ENCODE results near the gene FBXO11. TPM values are rescaled to one million over a fixed set of nuclear protein-coding genes. Genes with fewer than 3 reads are reported as not detected.

FBXO11 gene
- total RNA-seq, 1 donor from 2014 or later, result 71.3 TPM

- Histone ChIP-seq H3K79me2 (ENCODE audit: low read depth) (peaks cover 60% of the 10 kb centered on the region), H4K20me1 (ENCODE audit: low read depth) (peaks cover 56% of the 10 kb centered on the region), H2AFZ (replicated peaks) (no peak overlapping the region), H3K9ac (no peak overlapping the region), H3F3A (ENCODE audit: low read depth) (peaks cover 28% of the 10 kb centered on the region), H3K27ac (peak overlapping the region; percentile 57), H3K27me3 (no peaks in the 10 kb centered on the region), H3K4me1 (peaks cover 20% of the 10 kb centered on the region), H3K36me3 (peaks cover 6% of the 10 kb centered on the region), H3K4me2 (peak overlapping the region; percentile 79), H3K9me3 (ENCODE audit: low read depth) (no peaks in the 10 kb centered on the region), H3K4me3 (peak overlapping the region; percentile 64)
- Mint-ChIP-seq H3K27ac (no peak overlapping the region), H3K9me3 (peaks cover 13% of the 10 kb centered on the region), H3K27me3 (ENCODE audit: insufficient read depth, low read depth) (peaks cover 2% of the 10 kb centered on the region), H3K4me1 (peaks cover 10% of the 10 kb centered on the region), H3K4me3 (peak overlapping the region; percentile 95), H3K36me3 (peaks cover 21% of the 10 kb centered on the region)
- DNase-seq (ENCODE audit: low spot score), result peak; percentile 44
- TF ChIP-seq EZH2phosphoT487 (IDR thresholded peaks at IDR 0.05), result no peak
- TF ChIP-seq EZH2 (IDR thresholded peaks at IDR 0.05), result no peak
- no peak for TF ChIP-seq CTCF (IDR thresholded peaks at IDR 0.05)
Measured at GRCh38 chr2:47784352-47784851, 121.9 kb downstream of the FBXO11 start.

- H3K4me1 Mint-ChIP-seq, result peaks cover 10% of the 10 kb centered on the region
- peak; percentile 92 for DNase-seq (ENCODE audit: low spot score)
- Histone ChIP-seq H3K9me3 (ENCODE audit: low read depth) (no peaks in the 10 kb centered on the region), H3K79me2 (ENCODE audit: low read depth) (peaks cover 53% of the 10 kb centered on the region), H2AFZ (replicated peaks) (no peak overlapping the region), H3F3A (ENCODE audit: low read depth) (peaks cover 35% of the 10 kb centered on the region), H3K27me3 (no peaks in the 10 kb centered on the region), H3K27ac (peak overlapping the region; percentile 96), H3K4me2 (peak overlapping the region; percentile 79), H3K36me3 (peaks cover 6% of the 10 kb centered on the region), H3K4me1 (peaks cover 27% of the 10 kb centered on the region), H4K20me1 (ENCODE audit: low read depth) (peaks cover 49% of the 10 kb centered on the region), H3K4me3 (peak overlapping the region; percentile 64), H3K9ac (peak overlapping the region; percentile 82)
- H3K27ac Mint-ChIP-seq, result no peak overlapping the region
- peaks cover 21% of the 10 kb centered on the region for H3K36me3 Mint-ChIP-seq
- H3K27me3 Mint-ChIP-seq (ENCODE audit: insufficient read depth, low read depth), result peaks cover 4% of the 10 kb centered on the region
- H3K9me3 Mint-ChIP-seq, result peaks cover 13% of the 10 kb centered on the region
- TF ChIP-seq EZH2 (IDR thresholded peaks at IDR 0.05) (no peak), CTCF (IDR thresholded peaks at IDR 0.05) (no peak), EZH2phosphoT487 (IDR thresholded peaks at IDR 0.05) (no peak)
- peak overlapping the region; percentile 95 for H3K4me3 Mint-ChIP-seq
Measured at GRCh38 chr2:47783486-47784351, 122.6 kb downstream of the FBXO11 start.

GRCh38 chr2:47782671-47783485 lies 123.4 kb downstream of the FBXO11 start, which contains the start of gene MSH6:
Gene MSH6, plus strand, starts transcription at chr2:47783145. Its CDS starts 89 bp downstream, at chr2:47783234.
- no peaks in the 10 kb centered on the region for H3K9me3 ChIP-seq (ENCODE audit: low read depth)
- H3K36me3 ChIP-seq, result peaks cover 6% of the 10 kb centered on the region
- H3K9ac ChIP-seq, result peak within 1 kb of the TSS; percentile 82
- peaks cover 43% of the 10 kb centered on the region for H3F3A ChIP-seq (ENCODE audit: low read depth)
- Mint-ChIP-seq H3K36me3 (peaks cover 20% of the 10 kb centered on the region), H3K27ac (no peak within 1 kb of the TSS), H3K27me3 (ENCODE audit: insufficient read depth, low read depth) (peaks cover 4% of the 10 kb centered on the region), H3K4me1 (peaks cover 10% of the 10 kb centered on the region), H3K9me3 (peaks cover 13% of the 10 kb centered on the region), H3K4me3 (peak within 1 kb of the TSS; percentile 95)
- peak within 1 kb of the TSS; percentile 79 for H3K4me2 ChIP-seq
- H3K27me3 ChIP-seq, result no peaks in the 10 kb centered on the region
- peak within 1 kb of the TSS; percentile 64 for H3K4me3 ChIP-seq
- peaks cover 28% of the 10 kb centered on the region for H3K4me1 ChIP-seq
- H2AFZ ChIP-seq (replicated peaks), result peak within 1 kb of the TSS; percentile 81
- H4K20me1 ChIP-seq (ENCODE audit: low read depth), result peaks cover 41% of the 10 kb centered on the region
- TF ChIP-seq CTCF (IDR thresholded peaks at IDR 0.05) (no peak), EZH2phosphoT487 (IDR thresholded peaks at IDR 0.05) (peak; percentile 47), EZH2 (IDR thresholded peaks at IDR 0.05) (peak; percentile 49)
- peaks cover 45% of the 10 kb centered on the region for H3K79me2 ChIP-seq (ENCODE audit: low read depth)
- peak; percentile 95 for DNase-seq (ENCODE audit: low spot score)
- H3K27ac ChIP-seq, result peak within 1 kb of the TSS; percentile 96
